Body of pancreas (tissue), 4 donors: ENCODE data around the gene ELF1. TPM values are rescaled to one million over a fixed set of nuclear protein-coding genes. Genes with fewer than 3 reads are reported as not detected.

Experiments used
- ATAC-seq: fragments of 150-250 bp; one replicate; pipeline ENCODE4 v1.9.1; 2016
- DNase-seq, 4 donors: peaks; one replicate each; pipeline ENCODE4 v3.0.0-alpha.2; 2019
- H3K27ac ChIP-seq, 4 donors: fragments of 200-600 bp; sonication (generic); 1 replicate in 3 of 4; 2 replicates in 1 of 4; pipeline versions ENCODE4 v1.5.1 to v1.6.1; 2016 to 2019; ENCODE audit warnings: mild to moderate bottlenecking in 1 of 4, mixed read lengths in 1 of 4, moderate library complexity in 1 of 4
- H3K27me3 ChIP-seq, 2 donors: fragments of 200-600 bp; sonication (generic); one replicate each; pipeline ENCODE4 v1.6.0; 2016; ENCODE audit warnings: mild to moderate bottlenecking in 1 of 2
- H3K36me3 ChIP-seq, 2 donors: fragments of 200-600 bp; sonication (generic); replicated peaks in 1 of 2; 2 replicates each; pipeline ENCODE4 v1.5.1; 2016; ENCODE audit warnings: low read depth in 2 of 2; ENCODE audit not compliant: insufficient read depth in 1 of 2
- H3K4me1 ChIP-seq: fragments of 200-600 bp; sonication (generic); one replicate; pipeline ENCODE4 v1.6.0; 2016
- H3K4me3 ChIP-seq, 2 donors: fragments of 200-600 bp; sonication (generic); 1 replicate in 1 of 2; 2 replicates in 1 of 2; pipeline ENCODE4 v1.5.1; 2016 to 2019
- H3K9me3 ChIP-seq, 3 donors: fragments of 200-600 bp; sonication (generic); 1 replicate in 2 of 3; 2 replicates in 1 of 3; pipeline ENCODE4 v1.5.1; 2016
- POLR2A ChIP-seq, 3 donors: fragments of 450-650 bp; IDR thresholded peaks; one replicate each; pipeline ENCODE4 v1.6.1; 2016; ENCODE audit warnings: antibody characterized with exemption in 3 of 3, mild to moderate bottlenecking in 2 of 3
- WGBS, 2 donors: methylation state at CpG; one replicate each; pipeline ENCODE4 v1.1.5; 2017; 5-methylcytosine and 5-hydroxymethylcytosine counted together
- intact Hi-C: fragments of 100-400 bp; cut with DNase I; formaldehyde crosslinking; loops from one replicate; pipeline ENCODE4 v1.15.1; 2023
- total RNA-seq, 2 donors: library from RNA; depleted of rRNA; stranded (reverse); fragments of >200 nt; gene quantifications; one replicate each; pipeline ENCODE4 v1.1.0, GENCODE V29; 2016
- TF ChIP-seq, protein P1 (sequence below), 7 experiments: fragments of 450-650 bp in 4 of 7; fragments of 200-600 bp in 3 of 7; sonication (generic) in 3 of 7; IDR thresholded peaks; one replicate each; pipeline ENCODE4 v1.5.1; 2016 to 2019; ENCODE audit warnings: antibody characterized with exemption in 7 of 7

ELF1 gene
- total RNA-seq, 2 donors from 2014 or later, result 40.5 to 61.7 TPM

DNA sequence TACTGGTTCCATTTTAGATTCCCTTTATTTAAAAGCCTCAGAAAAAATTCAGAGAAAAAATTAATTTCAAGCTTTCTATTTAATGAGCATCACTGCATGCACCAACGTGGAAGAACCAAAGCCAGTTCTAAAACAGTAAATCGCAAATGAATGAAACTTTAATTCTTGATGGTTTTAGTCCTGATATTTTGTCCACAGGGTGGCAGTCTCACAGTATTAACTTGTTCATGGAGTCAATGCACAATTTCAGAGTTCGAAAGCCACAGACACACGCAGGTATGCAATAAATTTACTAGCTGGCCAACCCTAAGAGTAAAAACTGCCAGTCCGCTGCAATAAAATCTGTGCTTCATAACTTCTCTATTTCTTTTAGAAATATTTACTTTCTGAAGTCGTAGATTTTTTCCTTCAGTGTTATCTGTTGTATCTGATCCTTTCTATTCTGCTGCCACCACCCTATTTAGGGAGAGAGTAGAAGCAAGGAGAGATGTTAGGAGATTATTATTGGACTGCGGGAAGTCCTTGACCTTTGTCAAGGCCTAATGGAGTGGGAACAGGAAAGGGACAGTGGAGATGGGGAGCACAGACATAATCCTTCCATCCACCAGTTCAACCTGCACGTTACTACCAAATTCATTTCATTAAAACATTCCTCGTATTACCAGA, 35.2 kb upstream of the ELF1 start:
- DNase-seq (peak in 1 of 4 donors; percentile 44), ATAC-seq (peak; percentile 39)
- Histone ChIP-seq H3K4me1 (peaks cover 92% of the 10 kb centered on the region), H3K9me3 (no peaks in the 10 kb centered on the region), H3K36me3 (no peaks in the 10 kb centered on the region), H3K27ac (peak overlapping the region in 3 of 4 donors; percentile 26 to 44 (median 38)), H3K27me3 (no peaks in the 10 kb centered on the region), H3K4me3 (no peak overlapping the region)
- intact Hi-C loops, result loop anchor here (10.0 kb wide), 1 partner anchor 70 kb away; no protein-coding TSS in a partner anchor
- no peak for TF ChIP-seq POLR2A (IDR thresholded peaks at IDR 0.05)
- TF ChIP-seq, protein P1, sequence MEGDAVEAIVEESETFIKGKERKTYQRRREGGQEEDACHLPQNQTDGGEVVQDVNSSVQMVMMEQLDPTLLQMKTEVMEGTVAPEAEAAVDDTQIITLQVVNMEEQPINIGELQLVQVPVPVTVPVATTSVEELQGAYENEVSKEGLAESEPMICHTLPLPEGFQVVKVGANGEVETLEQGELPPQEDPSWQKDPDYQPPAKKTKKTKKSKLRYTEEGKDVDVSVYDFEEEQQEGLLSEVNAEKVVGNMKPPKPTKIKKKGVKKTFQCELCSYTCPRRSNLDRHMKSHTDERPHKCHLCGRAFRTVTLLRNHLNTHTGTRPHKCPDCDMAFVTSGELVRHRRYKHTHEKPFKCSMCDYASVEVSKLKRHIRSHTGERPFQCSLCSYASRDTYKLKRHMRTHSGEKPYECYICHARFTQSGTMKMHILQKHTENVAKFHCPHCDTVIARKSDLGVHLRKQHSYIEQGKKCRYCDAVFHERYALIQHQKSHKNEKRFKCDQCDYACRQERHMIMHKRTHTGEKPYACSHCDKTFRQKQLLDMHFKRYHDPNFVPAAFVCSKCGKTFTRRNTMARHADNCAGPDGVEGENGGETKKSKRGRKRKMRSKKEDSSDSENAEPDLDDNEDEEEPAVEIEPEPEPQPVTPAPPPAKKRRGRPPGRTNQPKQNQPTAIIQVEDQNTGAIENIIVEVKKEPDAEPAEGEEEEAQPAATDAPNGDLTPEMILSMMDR (IDR thresholded peaks at IDR 0.05), result peak in 6 of 7 experiments; percentile 36 to 55 (median 43)
- WGBS, 2 donors, result 37 to 46% methylated on average over 9 of the region's 9 CpGs

DNA sequence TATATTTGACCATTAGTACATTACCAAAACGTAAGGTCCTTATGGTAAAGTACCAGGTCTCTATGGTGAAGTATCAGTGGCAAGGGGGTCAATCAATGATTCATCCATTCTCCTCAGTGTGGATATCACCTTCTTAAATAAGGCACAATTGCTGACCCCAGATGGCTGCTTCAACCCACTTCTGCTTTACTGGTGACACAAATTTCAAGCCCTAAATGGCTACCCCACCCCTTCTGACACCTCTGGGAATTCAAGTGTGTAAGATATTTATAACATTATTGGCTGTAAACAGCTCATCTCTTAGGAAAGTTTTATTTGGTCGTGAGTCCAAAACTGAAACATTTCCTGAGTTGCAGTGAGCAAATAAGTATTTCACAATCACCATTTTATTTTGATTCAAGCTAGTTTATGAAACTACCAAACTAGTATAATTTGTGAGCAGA, 34.3 kb upstream of the ELF1 start:
- H3K4me1 ChIP-seq, result peaks cover 85% of the 10 kb centered on the region
- peak overlapping the region in 3 of 4 donors; percentile 36 to 44 (median 38) for H3K27ac ChIP-seq
- intact Hi-C loops, result loop anchor here (10.0 kb wide), 1 partner anchor 69 kb away; no protein-coding TSS in a partner anchor
- 42 to 47% methylated on average over 2 of the region's 2 CpGs for WGBS, 2 donors
- no peaks in the 10 kb centered on the region for H3K36me3 ChIP-seq
- no peaks in the 10 kb centered on the region for H3K27me3 ChIP-seq
- ATAC-seq (peak; percentile 30), DNase-seq (peak in 1 of 4 donors; percentile 34)
- no peak for TF ChIP-seq POLR2A (IDR thresholded peaks at IDR 0.05)
- TF ChIP-seq, protein P1 (IDR thresholded peaks at IDR 0.05), result no peak
- no peak overlapping the region for H3K4me3 ChIP-seq
- no peaks in the 10 kb centered on the region for H3K9me3 ChIP-seq

DNA sequence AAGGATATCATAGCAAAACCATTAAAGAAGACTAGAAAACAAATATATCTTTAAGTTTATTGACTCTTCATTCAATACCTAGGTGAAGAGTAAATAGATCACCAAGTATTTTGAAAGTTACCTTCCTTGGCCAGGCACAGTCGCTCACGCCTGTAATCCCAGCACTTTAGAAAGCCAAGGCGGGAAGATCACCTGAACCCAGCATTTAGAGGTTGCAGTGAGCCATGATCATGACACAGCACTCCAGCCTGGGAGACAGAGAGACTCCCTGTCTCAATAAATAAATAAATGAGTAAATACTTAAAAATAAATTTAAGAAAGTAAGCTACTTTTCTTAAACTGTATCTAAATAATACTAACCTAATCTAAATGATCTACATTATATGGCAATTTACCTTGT, 33.3 kb upstream of the ELF1 start:
- no peak overlapping the region for H3K4me3 ChIP-seq
- intact Hi-C loops, result loop anchor here (10.0 kb wide), 1 partner anchor 68 kb away; no protein-coding TSS in a partner anchor
- H3K27me3 ChIP-seq, result no peaks in the 10 kb centered on the region
- H3K36me3 ChIP-seq, result no peaks in the 10 kb centered on the region
- DNase-seq (no peak), ATAC-seq (no peak)
- TF ChIP-seq POLR2A (IDR thresholded peaks at IDR 0.05), result no peak
- TF ChIP-seq, protein P1 (IDR thresholded peaks at IDR 0.05), result no peak
- 59 to 65% methylated on average over 3 of the region's 3 CpGs for WGBS, 2 donors
- peaks cover 75% of the 10 kb centered on the region for H3K4me1 ChIP-seq
- peak overlapping the region in 1 of 4 donors; percentile 24 for H3K27ac ChIP-seq
- H3K9me3 ChIP-seq, result no peaks in the 10 kb centered on the region

DNA sequence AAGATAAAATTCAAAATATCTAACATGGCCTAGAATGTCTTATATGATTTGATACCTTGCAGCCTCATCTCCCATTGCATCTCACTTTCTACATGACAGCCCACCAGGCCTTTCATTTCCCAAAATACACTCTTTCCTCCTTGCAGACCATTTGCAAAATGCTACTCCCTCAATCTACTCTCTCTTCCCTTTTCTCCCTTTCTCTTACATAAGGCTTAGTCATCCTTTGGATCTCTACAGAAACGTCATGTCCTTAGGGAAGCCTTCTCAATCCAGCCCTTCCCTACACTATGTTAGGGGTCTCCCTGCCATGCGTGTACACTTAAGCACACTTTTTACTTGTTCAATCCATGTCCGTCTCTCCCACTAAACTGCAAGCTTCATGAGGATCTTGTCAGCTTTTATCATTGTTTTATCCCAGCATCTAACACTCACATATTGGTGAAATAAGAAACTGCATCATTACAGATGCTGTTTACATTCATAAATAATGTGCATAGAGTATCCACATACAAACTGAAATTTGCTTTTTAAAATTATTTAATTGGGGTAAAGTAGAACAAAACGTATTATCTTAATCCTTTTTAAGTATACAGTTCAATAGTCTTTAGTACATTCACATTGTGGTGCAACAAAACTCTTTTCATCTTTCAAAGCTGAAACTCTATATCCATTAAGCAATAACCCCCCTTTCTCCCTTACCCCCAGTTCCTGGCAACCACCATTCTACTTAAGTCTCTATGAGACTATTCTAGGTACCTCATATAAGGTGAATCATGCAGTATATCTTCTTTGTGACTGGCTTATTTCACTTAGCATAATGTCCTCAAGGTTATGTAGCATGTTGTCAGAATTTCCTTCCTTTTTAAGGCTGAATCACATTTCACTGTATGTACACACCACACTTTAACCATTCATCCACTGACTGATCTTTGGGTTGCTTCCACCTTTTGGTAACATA, 30.6 kb upstream of the ELF1 start:
- Histone ChIP-seq H3K27me3 (no peaks in the 10 kb centered on the region), H3K27ac (no peak overlapping the region), H3K4me3 (no peak overlapping the region), H3K9me3 (no peaks in the 10 kb centered on the region), H3K4me1 (peaks cover 48% of the 10 kb centered on the region), H3K36me3 (no peaks in the 10 kb centered on the region)
- ATAC-seq (no peak), DNase-seq (no peak)
- intact Hi-C loops, result loop anchor here (10.0 kb wide), 1 partner anchor 65 kb away; no protein-coding TSS in a partner anchor
- TF ChIP-seq, protein P1 (IDR thresholded peaks at IDR 0.05), result no peak
- no peak for TF ChIP-seq POLR2A (IDR thresholded peaks at IDR 0.05)
- 84 to 86% methylated on average over 4 of the region's 4 CpGs for WGBS, 2 donors
